Keratinocyte (primary cell): Measurements from ENCODE around the gene NLRX1. TPM values are rescaled to one million over a fixed set of nuclear protein-coding genes. Genes with fewer than 3 reads are reported as not detected.

ENCODE experiments used
- DNase-seq: peaks from one replicate; pipeline ENCODE4 v3.0.0-alpha.2; 2011; ENCODE audit warnings: low read depth, missing footprints, low spot score
- FAIRE-seq: peaks from 2 replicates; lab custom pipeline; 2011; peaks lifted over from hg19 to GRCh38; lab: Jason Lieb, UNC
- H2AFZ ChIP-seq: 2 replicates; pipeline ENCODE4 v1.6.0; 2012; ENCODE audit warnings: low read length, control low read depth, inconsistent platforms; ENCODE audit not compliant: control insufficient read depth
- H3K27ac ChIP-seq: 2 replicates; pipeline ENCODE4 v1.5.1; 2011; ENCODE audit warnings: low read length; ENCODE audit not compliant: control insufficient read depth, insufficient read depth
- H3K27me3 ChIP-seq: 3 replicates; pipeline ENCODE4 v1.6.0; 2011; ENCODE audit warnings: low read length; ENCODE audit not compliant: control insufficient read depth, insufficient read depth; ENCODE audit errors: extremely low read depth
- H3K36me3 ChIP-seq, 2 experiments: 2 replicates in 1 of 2; 3 replicates in 1 of 2; pipeline ENCODE4 v1.5.1; 2011; ENCODE audit warnings: low read length in 2 of 2, mild to moderate bottlenecking in 1 of 2; ENCODE audit not compliant: control insufficient read depth in 2 of 2, insufficient read depth in 2 of 2; ENCODE audit errors: extremely low read depth in 1 of 2
- H3K4me1 ChIP-seq: 3 replicates; pipeline ENCODE4 v1.5.1; 2011; ENCODE audit warnings: low read length; ENCODE audit not compliant: control insufficient read depth, insufficient read depth; ENCODE audit errors: extremely low read depth
- H3K4me2 ChIP-seq: 3 replicates; pipeline ENCODE4 v1.6.0; 2011; ENCODE audit warnings: low read depth, low read length; ENCODE audit not compliant: control insufficient read depth, insufficient read depth; ENCODE audit errors: extremely low read depth
- H3K4me3 ChIP-seq, 3 experiments: fragments of 200-600 bp in 1 of 3; sonication (generic) in 1 of 3; 2 replicates in 2 of 3; 3 replicates in 1 of 3; pipeline ENCODE4 v1.5.1; 2011 to 2016; ENCODE audit warnings: low read length in 3 of 3, mild to moderate bottlenecking in 3 of 3, control low read depth in 2 of 3, inconsistent platforms in 1 of 3, low read depth in 1 of 3, mixed read lengths in 1 of 3, mixed run types in 1 of 3, moderate library complexity in 1 of 3; ENCODE audit not compliant: control insufficient read depth in 2 of 3, insufficient read depth in 2 of 3; ENCODE audit errors: extremely low read depth in 1 of 3
- H3K79me2 ChIP-seq: 2 replicates; pipeline ENCODE4 v1.6.0; 2012; ENCODE audit warnings: low read length; ENCODE audit not compliant: control insufficient read depth, insufficient read depth
- H3K9ac ChIP-seq: 3 replicates; pipeline ENCODE4 v1.6.0; 2011; ENCODE audit warnings: low read length; ENCODE audit not compliant: control insufficient read depth, insufficient read depth; ENCODE audit errors: extremely low read depth
- H3K9me1 ChIP-seq: 3 replicates; pipeline ENCODE4 v1.6.0; 2011; ENCODE audit warnings: low read length; ENCODE audit not compliant: control insufficient read depth, insufficient read depth; ENCODE audit errors: extremely low read depth
- H3K9me3 ChIP-seq: 2 replicates; pipeline ENCODE4 v1.5.1; 2012; ENCODE audit warnings: low read depth, low read length; ENCODE audit not compliant: control insufficient read depth
- H4K20me1 ChIP-seq: 3 replicates; pipeline ENCODE4 v1.6.0; 2011; ENCODE audit warnings: low read length; ENCODE audit not compliant: control insufficient read depth, insufficient read depth; ENCODE audit errors: extremely low read depth
- CTCF ChIP-seq, 3 experiments: IDR thresholded peaks in 1 of 3; conservative IDR thresholded peaks in 1 of 3; optimal IDR thresholded peaks in 1 of 3; 2 replicates in 2 of 3; 3 replicates in 1 of 3; pipeline versions ENCODE3 to v1.5.1; 2011; ENCODE audit warnings: low read length in 3 of 3, mild to moderate bottlenecking in 3 of 3, moderate library complexity in 2 of 3, control low read depth in 1 of 3, inconsistent platforms in 1 of 3; ENCODE audit not compliant: insufficient read depth in 2 of 3; ENCODE audit errors: extremely low read depth in 1 of 3
- EZH2 ChIP-seq: IDR thresholded peaks from one replicate; pipeline ENCODE4 v1.6.1; 2012; ENCODE audit warnings: inconsistent platforms, mild to moderate bottlenecking, low read length, moderate library complexity
- dilution Hi-C: fragments of 300-500 bp; cut with MboI; formaldehyde crosslinking; loops from one replicate; pipeline ENCODE4 v1.7.0; 2020; ENCODE audit warnings: low sequenced_read_pairs; ENCODE audit not compliant: extremely low pct_ligation_motif_present
- polyA plus RNA-seq, 5 experiments: library from polyadenylated mRNA; depleted of rRNA in 3 of 5; stranded (reverse) in 3 of 5; stranded (forward) in 1 of 5; unstranded in 1 of 5; fragments of >200 nt; gene quantifications; 1 replicate in 1 of 5; 2 replicates in 3 of 5; 3 replicates in 1 of 5; pipeline versions ENCODE4 v1.2.1 to v1.2.3, GENCODE V29; 2011 to 2012; ENCODE audit warnings: missing spikeins in 2 of 5, low read depth in 1 of 5, low replicate concordance in 1 of 5

The NLRX1 gene
- polyA plus RNA-seq, 1 donor (not counting 4 experiments of a cell fraction or from before 2014, with no cell fraction given) = 8.1 TPM

GRCh38 chr11:119188067-119188466 lies 19.5 kb downstream of the NLRX1 start:
- no peaks in the 10 kb centered on the region for H3K36me3 ChIP-seq
- H3K4me3 ChIP-seq = no peak overlapping the region
- DNase-seq (no peak), FAIRE-seq (no peak)
- H3K9me3 ChIP-seq = no peaks in the 10 kb centered on the region
- TF ChIP-seq EZH2 (no peak), CTCF (optimal IDR thresholded peaks at IDR 0.05 in 1 of 3, IDR thresholded peaks at IDR 0.05 in 1 of 3, conservative IDR thresholded peaks at IDR 0.05 in 1 of 3; ENCODE audit: extremely low read depth in 1 of 3, insufficient read depth in 2 of 3, low read length in 3 of 3) (no peak)
- H3K4me1 ChIP-seq = no peaks in the 10 kb centered on the region
- H2AFZ ChIP-seq = no peak overlapping the region
- H4K20me1 ChIP-seq = no peaks in the 10 kb centered on the region
- peaks cover 14% of the 10 kb centered on the region for H3K27me3 ChIP-seq
- H3K4me2 ChIP-seq = no peak overlapping the region
- H3K27ac ChIP-seq = no peak overlapping the region
- H3K9me1 ChIP-seq = no peaks in the 10 kb centered on the region
- no peaks in the 10 kb centered on the region for H3K79me2 ChIP-seq
- dilution Hi-C loops = no loop called here
- H3K9ac ChIP-seq = no peak overlapping the region

- dilution Hi-C loops = no loop called here
- Histone ChIP-seq H2AFZ (no peak overlapping the region), H3K27ac (no peak overlapping the region), H3K9me1 (no peaks in the 10 kb centered on the region), H3K4me1 (no peaks in the 10 kb centered on the region), H3K9me3 (no peaks in the 10 kb centered on the region), H4K20me1 (no peaks in the 10 kb centered on the region), H3K36me3 (no peaks in the 10 kb centered on the region), H3K79me2 (no peaks in the 10 kb centered on the region), H3K4me2 (no peak overlapping the region), H3K27me3 (peaks cover 14% of the 10 kb centered on the region), H3K9ac (no peak overlapping the region), H3K4me3 (no peak overlapping the region)
- DNase-seq (no peak), FAIRE-seq (no peak)
- TF ChIP-seq CTCF (optimal IDR thresholded peaks at IDR 0.05 in 1 of 3, IDR thresholded peaks at IDR 0.05 in 1 of 3, conservative IDR thresholded peaks at IDR 0.05 in 1 of 3; ENCODE audit: extremely low read depth in 1 of 3, insufficient read depth in 2 of 3, low read length in 3 of 3) = no peak
- no peak for TF ChIP-seq EZH2
Measured at GRCh38 chr11:119188887-119189286, 20.4 kb downstream of the NLRX1 start.
